ENCODE data around the gene USF1. TPM values are rescaled to one million over a fixed set of nuclear protein-coding genes. Genes with fewer than 3 reads are reported as not detected.
"Not testable (repeated sequence)": the region's sequence is repeated elsewhere in the genome, so short reads cannot be mapped to it uniquely, and the experiment has no call there.

USF1 gene
- total RNA-seq, 1 donor from 2014 or later = 50.6 TPM

- peaks cover 40% of the 10 kb centered on the region for H3K4me1 Mint-ChIP-seq (ENCODE audit: low read depth)
- H3K4me3 Mint-ChIP-seq = peak overlapping the region; percentile 89
- H3K27me3 Mint-ChIP-seq (ENCODE audit: insufficient read depth) = no peaks in the 10 kb centered on the region
- intact Hi-C loops (cut with micrococcal nuclease) = loop anchor here (1.0 to 2.0 kb wide), 4 partner anchors 8 to 81 kb away; partner anchors contain the start of genes F11R, NIT1 and PFDN2
- H3K36me3 Mint-ChIP-seq (ENCODE audit: low read depth) = peaks cover 28% of the 10 kb centered on the region
- H3K27ac Mint-ChIP-seq = peak overlapping the region; percentile 58
- DNase-seq (ENCODE audit: low spot score) = no peak
- H3K9me3 Mint-ChIP-seq = no peaks in the 10 kb centered on the region
Measured at GRCh38 chr1:161037661-161038522, 7.9 kb downstream of the USF1 start.

DNA sequence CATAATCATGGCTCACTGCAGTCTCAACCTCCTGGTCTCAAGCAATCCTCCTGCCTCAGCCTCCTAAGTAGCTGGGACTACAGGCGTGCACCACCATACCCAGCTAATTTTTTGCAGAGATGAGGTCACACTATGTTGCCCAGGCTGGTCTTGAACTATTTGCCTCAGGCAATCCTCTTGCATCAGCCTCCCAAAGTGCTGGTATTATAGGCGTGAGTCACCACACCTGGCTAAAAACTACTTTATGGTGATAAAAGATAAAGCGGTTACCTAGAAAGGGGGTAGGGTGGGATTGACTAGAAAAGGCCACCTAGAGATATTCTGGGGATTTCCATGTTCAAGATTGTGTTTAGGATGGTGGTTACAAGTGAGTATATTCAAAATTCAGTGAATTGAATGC is 12.0 kb downstream of the USF1 start:
- no peaks in the 10 kb centered on the region for H3K27me3 Mint-ChIP-seq (ENCODE audit: insufficient read depth)
- H3K27ac Mint-ChIP-seq = no peak overlapping the region
- no peaks in the 10 kb centered on the region for H3K9me3 Mint-ChIP-seq
- DNase-seq (ENCODE audit: low spot score) = no peak
- intact Hi-C loops (cut with micrococcal nuclease) = no loop called here
- no peak overlapping the region for H3K4me3 Mint-ChIP-seq
- peaks cover 31% of the 10 kb centered on the region for H3K4me1 Mint-ChIP-seq (ENCODE audit: low read depth)
- peaks cover 12% of the 10 kb centered on the region for H3K36me3 Mint-ChIP-seq (ENCODE audit: low read depth)

- DNase-seq (ENCODE audit: low spot score) = no peak
- intact Hi-C loops (cut with micrococcal nuclease) = no loop called here
- Mint-ChIP-seq H3K27me3 (ENCODE audit: insufficient read depth) (no peaks in the 10 kb centered on the region), H3K27ac (peak overlapping the region; percentile 5), H3K4me1 (ENCODE audit: low read depth) (peaks cover 22% of the 10 kb centered on the region), H3K4me3 (no peak overlapping the region), H3K9me3 (no peaks in the 10 kb centered on the region), H3K36me3 (ENCODE audit: low read depth) (peaks cover 11% of the 10 kb centered on the region)
Measured at GRCh38 chr1:161032409-161032808, 13.4 kb downstream of the USF1 start.

DNA sequence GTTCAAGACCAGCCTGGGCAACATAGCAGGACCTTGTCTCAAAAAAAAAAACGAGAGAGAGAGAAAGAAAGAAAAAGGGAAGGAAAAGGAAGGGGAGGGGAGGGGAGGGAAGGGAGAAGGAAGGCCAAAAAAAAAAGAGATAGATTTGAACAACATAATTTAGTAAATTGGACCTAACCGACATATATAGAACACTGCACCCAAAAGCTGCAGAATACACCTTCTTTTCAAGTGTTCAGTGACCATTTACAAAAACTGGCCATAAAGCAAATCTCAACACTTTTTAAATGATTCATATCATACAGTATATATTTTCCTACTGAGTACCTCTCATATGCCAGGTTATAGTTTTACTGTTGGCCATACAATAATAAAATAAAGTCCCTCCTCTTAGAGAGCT is 13.9 kb downstream of the USF1 start:
- H3K36me3 Mint-ChIP-seq (ENCODE audit: low read depth) = peaks cover 15% of the 10 kb centered on the region
- H3K27me3 Mint-ChIP-seq (ENCODE audit: insufficient read depth) = no peaks in the 10 kb centered on the region
- DNase-seq (ENCODE audit: low spot score) = no peak
- no peak overlapping the region for H3K27ac Mint-ChIP-seq
- H3K4me1 Mint-ChIP-seq (ENCODE audit: low read depth) = peaks cover 22% of the 10 kb centered on the region
- intact Hi-C loops (cut with micrococcal nuclease) = no loop called here
- no peak overlapping the region for H3K4me3 Mint-ChIP-seq
- H3K9me3 Mint-ChIP-seq = peaks cover 5% of the 10 kb centered on the region

GRCh38 chr1:161029466-161029865 is 16.3 kb downstream of the USF1 start:
- H3K4me3 Mint-ChIP-seq; intact Hi-C loops (cut with micrococcal nuclease); H3K9me3 Mint-ChIP-seq; H3K27ac Mint-ChIP-seq; H3K27me3 Mint-ChIP-seq (ENCODE audit: insufficient read depth); DNase-seq (ENCODE audit: low spot score): not testable (repeated sequence)
- H3K36me3 Mint-ChIP-seq (ENCODE audit: low read depth) = peaks cover 16% of the 10 kb centered on the region
- peaks cover 26% of the 10 kb centered on the region for H3K4me1 Mint-ChIP-seq (ENCODE audit: low read depth)

DNA sequence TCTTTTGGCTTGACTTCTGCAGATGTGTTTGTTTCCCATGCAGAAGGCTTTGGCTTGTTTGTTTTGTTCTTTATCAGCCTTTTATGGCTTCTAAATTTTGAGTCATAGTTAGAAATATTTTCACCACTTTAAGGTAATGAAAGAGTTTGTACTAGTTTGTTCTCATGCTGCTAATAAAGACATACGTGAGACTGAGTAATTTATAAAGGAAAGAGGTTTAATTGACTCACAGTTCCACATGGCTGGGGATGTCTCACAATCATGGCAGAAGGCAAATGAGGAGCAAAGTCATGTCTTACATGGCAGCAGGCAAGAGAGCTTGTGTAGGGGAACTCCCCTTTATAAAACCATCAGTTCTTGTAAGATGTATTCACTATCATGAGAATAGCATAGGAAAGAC is 18.8 kb downstream of the USF1 start:
- peaks cover 15% of the 10 kb centered on the region for H3K4me1 Mint-ChIP-seq (ENCODE audit: low read depth)

GRCh38 chr1:161022432-161022831 is 23.3 kb downstream of the USF1 start:
- H3K27me3 Mint-ChIP-seq (ENCODE audit: insufficient read depth); DNase-seq (ENCODE audit: low spot score); H3K36me3 Mint-ChIP-seq (ENCODE audit: low read depth); H3K9me3 Mint-ChIP-seq; intact Hi-C loops (cut with micrococcal nuclease); H3K27ac Mint-ChIP-seq: not testable (repeated sequence)
- H3K4me3 Mint-ChIP-seq = peak overlapping the region; percentile 41
- H3K4me1 Mint-ChIP-seq (ENCODE audit: low read depth) = peaks cover 43% of the 10 kb centered on the region

More for the DNA sequence above, 18.8 kb downstream of the USF1 start:
- H3K27ac Mint-ChIP-seq = peak overlapping the region; percentile 20
- H3K9me3 Mint-ChIP-seq; DNase-seq (ENCODE audit: low spot score); intact Hi-C loops (cut with micrococcal nuclease); H3K4me3 Mint-ChIP-seq; H3K27me3 Mint-ChIP-seq (ENCODE audit: insufficient read depth): not testable (repeated sequence)
- H3K36me3 Mint-ChIP-seq (ENCODE audit: low read depth) = peaks cover 11% of the 10 kb centered on the region

DNA sequence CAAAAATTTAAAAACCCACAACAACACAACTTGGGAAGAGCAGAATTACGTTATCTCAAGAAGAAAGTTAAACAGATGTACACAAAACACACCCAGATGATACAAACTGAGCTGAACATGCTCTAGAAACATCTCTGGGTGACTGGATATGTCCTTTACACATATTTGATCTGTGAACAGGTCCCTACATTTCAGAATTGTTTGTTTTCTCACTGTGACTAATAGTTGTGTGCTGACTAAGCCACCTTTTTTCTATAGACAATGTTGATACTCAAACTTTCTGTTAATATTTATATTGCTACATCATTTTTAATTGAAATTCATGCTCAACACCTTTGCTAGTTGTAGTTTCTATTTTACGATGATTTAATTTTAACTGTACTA is 23.8 kb downstream of the USF1 start:
- Mint-ChIP-seq H3K4me1 (ENCODE audit: low read depth) (peaks cover 40% of the 10 kb centered on the region), H3K4me3 (peak overlapping the region; percentile 91), H3K27me3 (ENCODE audit: insufficient read depth) (peaks cover 2% of the 10 kb centered on the region), H3K36me3 (ENCODE audit: low read depth) (peaks cover 4% of the 10 kb centered on the region), H3K27ac (peak overlapping the region; percentile 78), H3K9me3 (peaks cover 3% of the 10 kb centered on the region)
- no peak for DNase-seq (ENCODE audit: low spot score)
- intact Hi-C loops (cut with micrococcal nuclease) = loop anchor here (1.0 to 2.0 kb wide), 4 partner anchors 9 to 47 kb away; partner anchors contain the start of genes ARHGAP30 and TSTD1

DNA sequence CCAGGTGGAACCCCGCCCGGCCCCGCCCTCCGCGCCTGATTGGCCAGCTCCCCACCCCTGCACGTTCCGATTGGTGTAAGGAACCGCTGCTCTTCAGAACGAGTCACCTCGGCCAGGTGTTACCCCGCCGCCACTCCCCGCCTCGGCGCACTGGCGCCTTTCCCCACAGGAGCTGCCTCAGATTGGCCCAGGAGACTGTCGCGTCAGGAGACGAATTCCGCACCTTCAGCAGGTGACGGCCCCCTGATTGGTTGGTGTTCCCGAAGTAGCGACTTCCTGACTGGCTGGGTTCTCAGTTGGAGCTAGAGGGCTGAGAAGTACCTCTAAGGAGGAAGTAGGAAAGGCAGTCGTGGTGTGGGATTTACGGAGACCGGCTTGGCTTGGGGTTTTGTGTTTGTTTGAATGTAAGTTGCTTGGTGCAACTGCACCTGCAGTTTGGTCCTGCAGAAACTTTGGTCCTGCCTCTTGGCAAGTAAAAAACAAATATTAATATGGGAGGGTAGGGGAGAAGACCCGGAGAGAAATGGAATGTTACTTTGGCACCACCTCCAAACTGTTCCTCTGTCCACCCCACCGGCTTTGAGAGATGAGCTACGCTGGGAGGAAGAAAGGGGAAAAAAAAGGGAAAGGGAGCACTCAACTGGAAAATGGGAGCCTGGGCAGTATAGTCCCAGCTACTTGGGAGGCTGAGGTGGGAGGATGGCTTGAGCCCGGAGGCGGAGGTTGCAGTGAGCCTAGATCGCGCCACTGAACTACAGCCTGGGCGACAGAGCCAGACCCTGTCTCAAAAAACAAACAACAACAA is 24.4 kb downstream of the USF1 start:
- peaks cover 35% of the 10 kb centered on the region for H3K4me1 Mint-ChIP-seq (ENCODE audit: low read depth)
- H3K36me3 Mint-ChIP-seq (ENCODE audit: low read depth) = peaks cover 2% of the 10 kb centered on the region
- H3K27me3 Mint-ChIP-seq (ENCODE audit: insufficient read depth) = peaks cover 2% of the 10 kb centered on the region
- peak overlapping the region; percentile 78 for H3K27ac Mint-ChIP-seq
- peak; percentile 76 for DNase-seq (ENCODE audit: low spot score)
- peak overlapping the region; percentile 91 for H3K4me3 Mint-ChIP-seq
- H3K9me3 Mint-ChIP-seq = no peaks in the 10 kb centered on the region
- intact Hi-C loops (cut with micrococcal nuclease) = loop anchor here (1.0 to 2.0 kb wide), 4 partner anchors 8 to 47 kb away; partner anchors contain the start of genes ARHGAP30 and TSTD1

- intact Hi-C loops (cut with micrococcal nuclease) = loop anchor here (1.0 to 2.0 kb wide), 4 partner anchors 7 to 48 kb away; partner anchors contain the start of genes ARHGAP30 and TSTD1
- Mint-ChIP-seq H3K36me3 (ENCODE audit: low read depth) (peaks cover 2% of the 10 kb centered on the region), H3K4me3 (peak within 1 kb of the TSS; percentile 91), H3K27ac (peak within 1 kb of the TSS; percentile 78), H3K4me1 (ENCODE audit: low read depth) (peaks cover 35% of the 10 kb centered on the region), H3K9me3 (no peaks in the 10 kb centered on the region), H3K27me3 (ENCODE audit: insufficient read depth) (peaks cover 2% of the 10 kb centered on the region)
- no peak for DNase-seq (ENCODE audit: low spot score)
Measured at GRCh38 chr1:161020509-161021164, 25.1 kb downstream of the USF1 start, which contains the start of gene F11R. Gene F11R, minus strand, starts transcription at chr1:161021152. Its CDS starts 79 bp downstream, at chr1:161021073.

GRCh38 chr1:161019751-161020495 is 25.9 kb downstream of the USF1 start:
- intact Hi-C loops (cut with micrococcal nuclease) = loop anchor here (2.0 kb wide), 2 partner anchors 29 to 49 kb away; partner anchors contain the start of gene ARHGAP30
- H3K9me3 Mint-ChIP-seq = no peaks in the 10 kb centered on the region
- DNase-seq (ENCODE audit: low spot score) = no peak
- peak overlapping the region; percentile 91 for H3K4me3 Mint-ChIP-seq
- peaks cover 2% of the 10 kb centered on the region for H3K36me3 Mint-ChIP-seq (ENCODE audit: low read depth)
- H3K27me3 Mint-ChIP-seq (ENCODE audit: insufficient read depth) = peaks cover 2% of the 10 kb centered on the region
- peaks cover 35% of the 10 kb centered on the region for H3K4me1 Mint-ChIP-seq (ENCODE audit: low read depth)
- peak overlapping the region; percentile 56 for H3K27ac Mint-ChIP-seq
